ENCODE measurements around the gene B3GNT8. TPM values are rescaled to one million over a fixed set of nuclear protein-coding genes. Genes with fewer than 3 reads are reported as not detected.
"Not testable (repeated sequence)": the region's sequence is repeated elsewhere in the genome, so short reads cannot be mapped to it uniquely, and the experiment has no call there.

The B3GNT8 gene
- polyA plus RNA-seq, 12 donors = 0.75 to 7.7 (median 2.1) TPM; not detected in 1

DNA sequence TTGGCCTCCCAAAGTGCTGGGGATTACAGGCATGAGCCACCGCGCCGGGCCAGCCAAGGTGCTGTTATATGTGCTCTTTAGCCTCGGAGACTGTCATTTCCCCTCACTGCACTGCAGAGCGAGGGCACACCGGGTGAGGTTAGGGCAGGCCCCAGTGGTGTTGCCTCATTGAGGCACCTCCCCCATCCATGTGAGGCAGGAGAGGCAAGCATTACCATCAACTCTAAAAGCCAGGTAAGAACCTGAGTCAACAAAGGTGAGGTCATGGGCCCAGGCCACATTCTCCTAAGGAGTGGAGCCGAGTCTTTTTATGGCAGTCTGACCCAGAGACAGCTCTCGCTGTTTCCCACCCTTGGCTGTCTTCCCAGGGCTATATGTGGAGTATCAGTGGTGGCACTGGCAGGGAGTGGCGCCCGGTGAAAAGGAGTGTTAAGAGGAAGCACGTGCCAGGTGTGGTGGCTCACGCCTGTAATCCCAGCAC lies 10.9 kb downstream of the B3GNT8 start:
- DNase-seq = no peak

GRCh38 chr19:41415154-41415571 lies 12.0 kb downstream of the B3GNT8 start:
- DNase-seq = no peak

GRCh38 chr19:41414461-41414860 lies 12.7 kb downstream of the B3GNT8 start:
- no peak for DNase-seq

GRCh38 chr19:41413947-41414346 lies 13.2 kb downstream of the B3GNT8 start:
- no peak for DNase-seq

- no peak for DNase-seq
Observed at GRCh38 chr19:41412953-41413352, 14.2 kb downstream of the B3GNT8 start.

GRCh38 chr19:41411968-41412265 lies 15.3 kb downstream of the B3GNT8 start:
- no peak for DNase-seq

DNA sequence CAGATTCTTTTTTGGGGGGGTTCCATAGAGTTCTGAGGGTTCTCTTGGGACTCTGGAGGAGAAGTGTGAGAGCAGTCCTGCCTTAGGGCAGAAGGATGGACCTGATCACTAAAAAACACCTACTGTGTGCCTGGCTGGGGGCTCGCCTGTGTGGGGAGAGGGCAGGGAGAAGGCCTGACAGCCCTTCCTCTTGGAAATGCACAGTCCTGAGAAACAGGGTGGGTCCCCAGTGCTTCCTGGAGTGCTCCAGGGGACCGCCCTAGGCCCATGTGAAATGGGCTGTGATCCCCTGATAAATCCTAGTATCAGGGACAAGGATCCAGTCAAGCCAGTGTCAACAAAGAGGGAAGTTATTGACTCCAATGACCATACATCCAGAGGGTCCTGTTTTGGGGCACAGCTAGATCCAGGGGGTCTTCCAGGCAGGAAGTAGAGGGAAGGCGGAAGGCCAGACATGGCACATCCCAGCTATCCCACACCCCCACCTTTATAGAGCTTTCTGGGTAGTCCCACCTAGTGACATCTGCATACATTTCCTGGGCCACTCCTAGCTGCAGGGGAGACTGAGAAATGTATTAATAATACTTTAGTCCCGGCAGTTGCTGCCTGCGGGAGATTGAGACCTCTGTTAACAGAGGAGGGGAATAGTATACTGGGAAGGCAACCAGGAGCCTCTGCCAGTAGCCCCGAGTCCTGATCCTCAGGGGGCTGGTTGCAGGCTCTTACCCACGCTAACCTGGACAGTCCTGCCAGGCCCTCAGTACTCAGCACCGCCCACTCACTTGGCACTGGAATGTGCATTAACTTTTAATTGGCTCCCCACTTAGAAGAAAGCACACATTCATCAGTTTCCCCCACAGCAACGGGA lies 15.8 kb downstream of the B3GNT8 start:
- no peak for DNase-seq

GRCh38 chr19:41410336-41411054 lies 16.7 kb downstream of the B3GNT8 start:
- no peak for DNase-seq

GRCh38 chr19:41409288-41409687 lies 17.9 kb downstream of the B3GNT8 start:
- DNase-seq = no peak

DNA sequence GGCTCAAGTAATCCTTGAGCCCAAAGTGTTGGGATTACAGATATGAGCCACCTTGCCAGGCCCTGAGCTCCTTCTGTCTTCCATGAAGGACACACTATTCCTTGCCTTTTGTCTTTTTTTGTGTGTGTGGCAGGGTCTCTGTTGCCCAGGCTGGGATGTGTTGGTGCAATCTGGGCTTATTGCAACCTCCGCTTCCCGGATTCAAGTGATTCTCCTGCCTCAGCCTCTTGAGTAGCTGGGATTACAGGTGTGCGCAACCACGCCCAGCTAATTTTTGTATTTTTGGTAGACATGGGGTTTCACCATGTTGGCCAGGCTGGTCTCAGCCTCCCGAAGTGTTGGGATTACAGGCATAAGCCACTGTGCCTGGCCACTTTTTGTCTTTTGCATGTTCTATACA lies 18.3 kb downstream of the B3GNT8 start:
- DNase-seq = not testable (repeated sequence)

DNA sequence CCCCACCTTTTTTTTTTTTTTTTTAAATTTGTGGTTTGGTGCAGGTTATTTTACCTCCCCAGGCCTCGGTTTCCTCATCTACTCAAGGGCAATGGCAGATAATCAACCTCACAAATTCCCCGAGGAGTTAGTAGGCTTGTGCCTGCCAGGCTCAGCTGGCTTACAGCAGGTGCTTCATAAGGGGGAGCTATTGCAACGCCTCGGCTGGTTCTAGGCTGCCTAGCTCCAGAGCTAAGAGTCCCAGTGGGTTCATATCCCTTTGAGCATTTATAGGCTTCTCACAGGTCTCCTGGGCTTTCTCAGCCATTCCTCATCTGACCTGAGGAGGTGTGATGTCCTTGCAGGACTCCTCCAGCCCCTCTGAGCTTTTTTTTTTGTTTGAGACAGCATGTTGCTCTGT lies 18.9 kb downstream of the B3GNT8 start:
- DNase-seq = no peak

DNA sequence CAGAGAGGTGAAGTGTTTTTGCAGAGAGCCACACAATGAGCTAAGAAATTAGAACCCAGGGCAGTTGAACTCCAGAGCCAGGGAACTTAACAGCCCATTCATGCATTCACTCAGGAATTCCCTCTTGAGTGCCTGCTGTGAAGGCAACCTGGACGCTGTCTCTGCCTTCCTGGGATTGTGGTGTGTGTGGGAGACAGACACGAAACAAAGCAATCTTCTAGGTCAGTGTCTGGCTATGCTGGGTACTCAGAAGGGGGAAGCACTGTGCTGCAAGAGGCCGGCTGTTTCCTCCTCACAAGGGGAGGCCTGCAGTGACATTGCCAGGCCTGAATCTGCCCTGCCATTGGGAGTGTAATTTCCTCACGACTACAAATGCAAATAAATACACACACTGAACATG lies 19.9 kb downstream of the B3GNT8 start:
- DNase-seq = no peak

GRCh38 chr19:41405776-41406175 lies 21.4 kb downstream of the B3GNT8 start:
- DNase-seq = no peak

DNA sequence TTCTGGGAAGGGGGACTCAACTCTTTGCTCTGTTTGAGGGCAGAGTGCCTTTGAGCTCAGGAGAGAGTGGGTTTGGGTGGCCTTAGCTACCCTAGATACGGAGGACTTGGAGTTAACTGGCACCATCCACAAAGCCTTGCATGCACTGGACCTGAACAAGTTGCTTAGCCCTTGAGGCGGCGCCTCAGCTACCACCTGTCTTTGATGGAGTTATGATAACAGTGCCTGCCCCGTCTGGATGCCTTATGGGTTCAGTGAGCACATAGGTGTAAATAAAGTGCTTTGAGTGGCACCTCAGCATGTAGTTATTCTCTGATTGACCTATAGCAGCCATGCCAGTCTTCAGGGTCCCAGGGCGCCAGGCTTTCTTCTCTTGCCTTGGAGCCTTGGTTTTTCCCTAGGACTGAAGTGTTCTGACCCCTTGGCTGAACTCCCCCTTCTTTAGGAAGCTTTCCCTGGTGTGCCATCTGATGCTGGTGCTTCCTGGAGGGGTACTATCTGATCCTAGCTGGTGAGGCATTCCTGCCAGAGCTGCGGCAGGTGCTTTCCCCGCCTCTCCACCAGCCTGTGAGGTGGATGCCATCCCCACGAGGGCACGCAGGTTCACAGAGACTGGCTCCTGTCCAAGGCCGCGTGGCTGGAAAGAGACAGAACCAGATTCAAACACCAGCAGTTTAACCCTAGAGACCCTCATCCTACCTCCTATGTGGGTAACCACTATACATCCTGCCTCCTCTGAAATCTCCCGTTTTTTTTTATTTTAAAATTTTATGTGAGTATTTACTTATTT lies 23.8 kb downstream of the B3GNT8 start:
- DNase-seq = no peak

GRCh38 chr19:41402010-41402409 lies 25.2 kb downstream of the B3GNT8 start:
- no peak for DNase-seq

- no peak for DNase-seq
Observed at GRCh38 chr19:41401483-41401882, 25.7 kb downstream of the B3GNT8 start.

GRCh38 chr19:41399525-41399924 lies 27.6 kb downstream of the B3GNT8 start:
- DNase-seq = no peak

DNA sequence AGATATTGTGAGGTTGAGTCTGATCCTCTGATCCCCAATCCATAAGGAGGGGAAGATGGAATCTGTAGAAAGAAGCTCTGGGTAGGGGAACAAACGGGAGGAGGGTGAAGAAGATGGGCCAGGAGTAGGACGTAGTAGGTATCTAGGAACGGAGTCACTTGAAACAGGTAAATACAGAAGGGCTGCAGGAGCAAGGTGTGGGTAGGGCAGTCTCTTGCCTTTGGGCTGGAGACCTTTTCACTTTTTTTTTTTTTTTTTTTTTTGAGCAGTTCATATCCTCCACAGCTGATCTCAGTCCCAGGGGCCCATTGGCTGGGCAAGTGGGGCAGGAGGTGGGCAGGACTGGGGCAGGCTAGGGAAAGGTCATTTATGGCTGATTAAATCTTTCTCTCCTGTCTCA lies 28.1 kb downstream of the B3GNT8 start:
- DNase-seq = no peak

GRCh38 chr19:41398598-41398997 lies 28.6 kb downstream of the B3GNT8 start:
- DNase-seq = no peak

DNA sequence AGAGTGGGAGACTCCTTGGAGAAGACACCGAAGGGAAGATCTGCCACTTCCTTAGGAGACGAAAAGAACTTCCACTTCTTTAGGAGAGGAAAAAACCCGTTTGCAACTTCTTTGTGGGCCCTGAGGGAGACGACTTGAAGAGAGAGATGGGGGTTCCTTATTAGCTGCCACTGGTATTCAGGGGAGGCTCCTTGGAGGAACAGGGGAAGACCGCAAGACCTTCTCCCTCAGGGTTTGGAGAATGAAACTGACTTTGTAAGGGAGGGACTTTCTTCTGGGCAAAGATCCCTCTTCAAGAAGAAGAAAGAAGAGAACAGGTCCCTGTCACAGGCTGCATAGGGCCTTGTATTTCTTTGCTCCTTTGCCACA lies 29.1 kb downstream of the B3GNT8 start:
- no peak for DNase-seq

DNA sequence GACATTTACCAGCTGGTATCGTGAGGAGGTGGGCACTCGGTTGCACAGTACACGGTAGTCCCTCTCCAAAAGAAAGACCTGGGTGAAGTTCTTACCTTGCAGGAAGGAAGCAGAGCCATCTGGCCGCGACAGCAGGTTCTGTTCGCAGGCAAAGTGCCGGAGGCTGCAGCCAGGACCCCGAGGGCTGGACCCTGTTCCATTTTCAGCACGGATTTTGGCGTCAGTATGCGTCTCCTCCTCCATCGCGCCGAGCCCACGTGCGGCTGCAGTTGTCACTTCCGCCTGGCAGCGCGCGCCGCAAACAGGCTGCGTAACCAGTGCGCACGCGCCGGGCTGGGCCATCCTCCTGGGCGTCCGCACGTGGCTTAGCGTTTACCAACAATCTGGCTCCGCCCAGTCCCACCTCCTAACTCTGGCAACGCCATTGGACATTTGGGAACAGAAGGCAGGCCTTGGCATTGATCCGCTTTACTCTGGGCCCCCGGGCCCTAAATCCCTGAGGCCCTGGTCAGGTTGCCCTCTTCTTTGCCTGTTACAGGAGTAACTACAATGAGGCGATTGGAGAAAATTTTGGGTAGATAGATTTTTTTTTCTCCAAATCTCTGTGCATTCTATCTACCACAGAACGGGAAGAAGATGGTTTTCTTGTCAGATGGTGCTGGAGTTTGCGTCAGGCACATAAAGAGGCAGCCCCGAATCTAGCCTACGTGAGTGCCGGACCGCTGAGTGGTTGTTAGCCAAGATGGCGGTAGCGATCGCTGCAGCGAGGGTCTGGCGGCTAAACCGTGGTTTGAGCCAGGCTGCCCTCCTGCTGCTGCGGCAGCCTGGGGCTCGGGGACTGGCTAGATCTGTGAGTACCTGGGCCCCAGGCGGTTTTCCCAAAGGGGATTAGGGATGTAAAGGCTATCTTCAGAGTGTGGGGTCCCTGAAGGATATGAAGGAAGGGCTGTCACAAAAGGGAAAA lies 29.8 kb downstream of the B3GNT8 start, which contains the start of the genes BCKDHA and EXOSC5:
BCKDHA (plus strand) TSS at position 733 of the 964 bp plus-strand sequence; CDS start at position 743, 10 bp downstream.
EXOSC5 (minus strand) TSS at position 274 of the 964 bp plus-strand sequence; CDS start at position 243, 31 bp downstream.
- DNase-seq = peak; percentile 100
